MM.1S (cell line): ENCODE measurements around the gene NAA20.

Experiments
- DNase-seq: peaks from one replicate; pipeline ENCODE4 v3.0.0-alpha.2; 2015
- H2AFZ ChIP-seq: fragments of 300-600 bp; sonication (generic); 2 replicates; pipeline ENCODE4 v1.6.0; 2016; ENCODE audit warnings: antibody characterized with exemption, low read length
- H3F3A ChIP-seq: fragments of 300-600 bp; sonication (generic); 2 replicates; pipeline ENCODE4 v1.6.1; 2016; ENCODE audit warnings: mild to moderate bottlenecking, antibody characterized with exemption, low read length, moderate library complexity, mixed read lengths; ENCODE audit not compliant: insufficient read depth
- H3K27ac ChIP-seq: fragments of 300-600 bp; sonication (generic); 2 replicates; pipeline ENCODE4 v1.5.1; 2016; ENCODE audit warnings: mild to moderate bottlenecking, low read length
- H3K27me3 ChIP-seq: fragments of 300-600 bp; sonication (generic); replicated peaks from 2 replicates; pipeline ENCODE4 v1.6.0; 2016; ENCODE audit warnings: low read length; ENCODE audit not compliant: insufficient read depth
- H3K36me3 ChIP-seq: fragments of 300-600 bp; sonication (generic); replicated peaks from 2 replicates; pipeline ENCODE4 v1.6.1; 2016; ENCODE audit warnings: mild to moderate bottlenecking, low read length, mixed read lengths; ENCODE audit not compliant: insufficient read depth
- H3K4me1 ChIP-seq: fragments of 300-600 bp; sonication (generic); 2 replicates; pipeline ENCODE4 v1.6.1; 2016; ENCODE audit warnings: low read length, mixed read lengths
- H3K4me2 ChIP-seq: fragments of 300-600 bp; sonication (generic); 2 replicates; pipeline ENCODE4 v1.6.0; 2016; ENCODE audit warnings: low read depth, low read length
- H3K4me3 ChIP-seq: fragments of 300-600 bp; sonication (generic); 2 replicates; pipeline ENCODE4 v1.5.1; 2016; ENCODE audit warnings: low read length, mixed read lengths
- H3K79me2 ChIP-seq: fragments of 300-600 bp; sonication (generic); 2 replicates; pipeline ENCODE4 v1.6.1; 2016; ENCODE audit warnings: mixed run types, low read length, mixed read lengths
- H3K9ac ChIP-seq: fragments of 300-600 bp; sonication (generic); 2 replicates; pipeline ENCODE4 v1.6.1; 2016; ENCODE audit warnings: low read length, mixed read lengths
- H3K9me2 ChIP-seq: fragments of 300-600 bp; sonication (generic); replicated peaks from 2 replicates; pipeline ENCODE4 v1.6.1; 2016; ENCODE audit warnings: mild to moderate bottlenecking, low read length, mixed read lengths; ENCODE audit not compliant: insufficient read depth
- H3K9me3 ChIP-seq: fragments of 300-600 bp; sonication (generic); replicated peaks from 2 replicates; pipeline ENCODE4 v1.6.1; 2016; ENCODE audit warnings: mild to moderate bottlenecking, low read length, mixed read lengths; ENCODE audit not compliant: insufficient read depth
- H4K20me1 ChIP-seq: fragments of 300-600 bp; sonication (generic); 2 replicates; pipeline ENCODE4 v1.6.1; 2016; ENCODE audit warnings: mild to moderate bottlenecking, low read length, moderate library complexity, mixed read lengths; ENCODE audit not compliant: insufficient read depth
- CTCF ChIP-seq: fragments of 300-600 bp; sonication (generic); IDR thresholded peaks from 2 replicates; pipeline ENCODE4 v1.5.1; 2016; ENCODE audit warnings: antibody characterized with exemption, low read length, mixed read lengths
- EZH2 ChIP-seq: fragments of 300-600 bp; sonication (generic); optimal IDR thresholded peaks from 2 replicates; pipeline ENCODE3; 2017; ENCODE audit warnings: low read depth, mild to moderate bottlenecking, antibody characterized with exemption, low read length, mixed read lengths
- EZH2phosphoT487 ChIP-seq: fragments of 300-600 bp; sonication (generic); IDR thresholded peaks from 2 replicates; pipeline ENCODE4 v1.6.1; 2018; ENCODE audit warnings: antibody characterized with exemption, low read length

Gene NAA20

DNA sequence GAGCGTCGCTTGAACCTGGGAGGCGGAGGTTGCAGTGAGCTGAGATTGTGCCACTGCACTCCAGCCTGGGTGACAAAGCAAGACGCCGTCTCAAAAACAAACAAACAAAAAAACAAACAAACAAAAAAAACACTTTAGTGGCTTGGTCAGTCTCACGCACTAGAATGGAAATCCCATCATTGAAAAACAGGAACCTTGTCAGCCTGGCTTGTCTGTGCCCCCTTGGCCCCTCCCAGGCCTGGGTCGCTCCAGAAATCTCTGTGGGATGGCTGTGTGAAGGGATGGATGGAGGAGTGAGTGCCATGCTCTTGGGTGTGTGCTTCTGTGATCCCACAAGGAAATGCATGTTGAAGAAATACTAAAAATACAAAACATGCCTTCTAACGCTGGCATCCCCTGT, 20.9 kb upstream of the NAA20 start:
- TF ChIP-seq EZH2 (no peak), CTCF (no peak), EZH2phosphoT487 (no peak)
- no peak overlapping the region for H2AFZ ChIP-seq
- no peak overlapping the region for H3K27ac ChIP-seq
- no peaks in the 10 kb centered on the region for H3K27me3 ChIP-seq
- no peaks in the 10 kb centered on the region for H3K9me2 ChIP-seq
- no peak overlapping the region for H3K4me2 ChIP-seq
- no peak for DNase-seq
- H3K36me3 ChIP-seq = no peaks in the 10 kb centered on the region
- no peaks in the 10 kb centered on the region for H3K4me1 ChIP-seq
- no peak overlapping the region for H3K9ac ChIP-seq
- H3F3A ChIP-seq = no peaks in the 10 kb centered on the region
- H4K20me1 ChIP-seq = no peaks in the 10 kb centered on the region
- H3K4me3 ChIP-seq = no peak overlapping the region
- H3K79me2 ChIP-seq = no peaks in the 10 kb centered on the region
- H3K9me3 ChIP-seq = no peaks in the 10 kb centered on the region

DNA sequence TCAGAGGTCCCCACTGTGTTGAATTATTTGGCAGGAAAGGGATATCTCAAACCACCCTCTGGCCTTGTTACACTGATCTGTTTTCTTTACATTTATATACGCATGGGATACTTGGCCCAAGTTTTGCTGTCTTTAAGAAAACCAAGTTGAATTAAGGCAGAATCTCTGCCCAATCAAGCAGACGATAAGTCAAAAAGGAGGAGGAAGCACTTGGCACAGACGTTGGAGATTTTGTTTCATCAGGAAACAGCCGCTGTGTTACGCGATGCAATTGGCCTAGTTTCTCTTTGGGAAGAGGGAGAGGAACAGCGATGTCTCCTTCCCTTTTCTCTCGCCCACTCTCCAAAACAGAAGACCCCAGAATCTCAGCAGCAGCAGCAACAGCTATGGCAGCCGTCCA, 20.2 kb upstream of the NAA20 start:
- no peaks in the 10 kb centered on the region for H3K27me3 ChIP-seq
- H3K4me3 ChIP-seq = no peak overlapping the region
- H3K4me2 ChIP-seq = no peak overlapping the region
- H3K79me2 ChIP-seq = no peaks in the 10 kb centered on the region
- H3K9me2 ChIP-seq = no peaks in the 10 kb centered on the region
- no peaks in the 10 kb centered on the region for H3K9me3 ChIP-seq
- no peak overlapping the region for H2AFZ ChIP-seq
- H3K36me3 ChIP-seq = no peaks in the 10 kb centered on the region
- no peak overlapping the region for H3K27ac ChIP-seq
- no peaks in the 10 kb centered on the region for H4K20me1 ChIP-seq
- H3K9ac ChIP-seq = no peak overlapping the region
- H3F3A ChIP-seq = no peaks in the 10 kb centered on the region
- TF ChIP-seq EZH2phosphoT487 = no peak
- no peak for TF ChIP-seq CTCF
- TF ChIP-seq EZH2 = no peak
- no peak for DNase-seq
- H3K4me1 ChIP-seq = no peaks in the 10 kb centered on the region

DNA sequence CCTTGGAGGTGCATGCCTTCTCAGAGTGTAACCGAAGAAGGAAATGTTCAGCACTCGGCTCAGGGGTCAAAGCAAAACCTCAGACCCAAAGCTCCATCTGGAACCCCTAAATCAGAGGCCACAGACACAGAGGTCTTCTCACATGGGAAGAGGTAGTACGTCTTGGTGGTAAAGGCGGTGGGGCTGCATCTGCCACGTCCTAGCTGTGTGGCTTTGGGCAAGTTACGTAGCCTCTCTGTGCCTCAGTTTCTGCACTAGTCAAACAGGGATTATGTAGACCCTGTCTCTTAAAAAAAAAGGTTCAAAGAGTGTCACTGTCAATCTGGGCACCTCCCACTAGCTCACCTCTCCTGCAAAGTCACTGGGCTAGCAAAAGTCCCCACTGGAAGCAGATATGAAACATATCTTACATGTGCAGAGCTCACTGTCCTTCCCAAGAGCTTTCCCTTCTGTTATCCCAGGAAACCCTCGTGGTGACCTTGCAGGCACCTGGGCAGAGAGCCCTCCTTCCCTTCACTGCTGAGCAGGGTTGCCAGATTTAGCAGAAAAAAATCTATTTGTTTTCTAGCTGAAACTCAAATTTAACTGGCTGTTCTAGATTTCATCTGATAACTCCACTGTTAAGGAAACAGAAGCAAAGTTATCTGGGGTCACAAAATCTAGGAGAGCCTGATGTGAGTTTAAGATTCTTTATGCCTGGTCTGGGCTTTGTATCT, 18.0 kb upstream of the NAA20 start:
- no peak overlapping the region for H3K27ac ChIP-seq
- no peak overlapping the region for H3K4me3 ChIP-seq
- no peaks in the 10 kb centered on the region for H3K36me3 ChIP-seq
- H3K4me1 ChIP-seq = 0 out of 2 replicates have a peak, but pooled peaks cover 4% of the 10 kb centered on the region
- DNase-seq = no peak
- H3K4me2 ChIP-seq = no peak overlapping the region
- no peaks in the 10 kb centered on the region for H3F3A ChIP-seq
- H3K27me3 ChIP-seq = peaks cover 6% of the 10 kb centered on the region; the same call in 1 of the 2 replicates
- H4K20me1 ChIP-seq = no peaks in the 10 kb centered on the region
- H3K9me2 ChIP-seq = no peaks in the 10 kb centered on the region
- no peak overlapping the region for H3K9ac ChIP-seq
- H2AFZ ChIP-seq = no peak overlapping the region
- TF ChIP-seq EZH2 (no peak), EZH2phosphoT487 (no peak), CTCF (no peak)
- no peaks in the 10 kb centered on the region for H3K9me3 ChIP-seq
- H3K79me2 ChIP-seq = no peaks in the 10 kb centered on the region
